ENCODE results near the gene GOT1.

GRCh38 chr10:99467236-99467999, 37.0 kb upstream of the GOT1 start:
- no peak for TF ChIP-seq REST (IDR thresholded peaks at IDR 0.05; ENCODE audit: low read depth)
- no peak for TF ChIP-seq TEAD4 (IDR thresholded peaks at IDR 0.05)
- TF ChIP-seq CEBPB (IDR thresholded peaks at IDR 0.05): no peak
- TF ChIP-seq CREB1 (IDR thresholded peaks at IDR 0.05; ENCODE audit: low read depth): no peak
- no peak for TF ChIP-seq EGR1 (IDR thresholded peaks at IDR 0.05)
- no peak for TF ChIP-seq RAD21 (IDR thresholded peaks at IDR 0.05; ENCODE audit: low read depth)
- TF ChIP-seq, protein P1, sequence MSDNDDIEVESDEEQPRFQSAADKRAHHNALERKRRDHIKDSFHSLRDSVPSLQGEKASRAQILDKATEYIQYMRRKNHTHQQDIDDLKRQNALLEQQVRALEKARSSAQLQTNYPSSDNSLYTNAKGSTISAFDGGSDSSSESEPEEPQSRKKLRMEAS (IDR thresholded peaks at IDR 0.05): no peak
- no peak for TF ChIP-seq NFIC (IDR thresholded peaks at IDR 0.05)
- TF ChIP-seq, protein P2, sequence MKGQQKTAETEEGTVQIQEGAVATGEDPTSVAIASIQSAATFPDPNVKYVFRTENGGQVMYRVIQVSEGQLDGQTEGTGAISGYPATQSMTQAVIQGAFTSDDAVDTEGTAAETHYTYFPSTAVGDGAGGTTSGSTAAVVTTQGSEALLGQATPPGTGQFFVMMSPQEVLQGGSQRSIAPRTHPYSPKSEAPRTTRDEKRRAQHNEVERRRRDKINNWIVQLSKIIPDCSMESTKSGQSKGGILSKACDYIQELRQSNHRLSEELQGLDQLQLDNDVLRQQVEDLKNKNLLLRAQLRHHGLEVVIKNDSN (IDR thresholded peaks at IDR 0.05): no peak
- TF ChIP-seq EP300 (IDR thresholded peaks at IDR 0.05; ENCODE audit: borderline replicate concordance): no peak

Data from Ishikawa (cell line).